Activated CD8-positive, alpha-beta T cell treated with anti-CD3 and anti-CD28 coated beads, Interleukin-2, amount 10 ng/mL, durations not matched to agents 7 days and 5 days (primary cell): ENCODE measurements around the gene CX3CR1. TPM values are rescaled to one million over a fixed set of nuclear protein-coding genes. Genes with fewer than 3 reads are reported as not detected.

Experiments used
- ATAC-seq: fragments of 150-1000 bp; cut with Tn5 transposase; one replicate; pipeline ENCODE4 v1.10.0; 2021; ENCODE audit warnings: moderate library complexity
- CTCF ChIA-PET: fragments of 350-600 bp; sonication (Branson Sonifier 250); formaldehyde crosslinking; loops from one replicate; lab custom pipeline; 2021; ENCODE audit warnings: antibody characterized with exemption; lab: Charles Lee
- POLR2A ChIA-PET: fragments of 350-600 bp; sonication (Branson Sonifier 250); formaldehyde crosslinking; loops from one replicate; lab custom pipeline; 2021; ENCODE audit warnings: antibody characterized with exemption; lab: Charles Lee
- DNase-seq: peaks from one replicate; pipeline ENCODE4 v3.0.0-alpha.2; 2020
- H3K27ac Mint-ChIP-seq: one replicate; pipeline ENCODE4 v1.8.0; 2021; ENCODE audit warnings: mild to moderate bottlenecking, mixed read lengths
- H3K27me3 Mint-ChIP-seq: one replicate; pipeline ENCODE4 v1.8.0; 2021; ENCODE audit warnings: low read depth, mixed read lengths
- H3K36me3 Mint-ChIP-seq: one replicate; pipeline ENCODE4 v1.8.0; 2021; ENCODE audit warnings: low read depth, mixed read lengths
- H3K4me1 Mint-ChIP-seq: one replicate; pipeline ENCODE4 v1.8.0; 2021; ENCODE audit warnings: low read depth, mixed read lengths
- H3K4me3 Mint-ChIP-seq: one replicate; pipeline ENCODE4 v1.8.0; 2021; ENCODE audit warnings: mild to moderate bottlenecking, mixed read lengths
- H3K9me3 Mint-ChIP-seq: one replicate; pipeline ENCODE4 v1.8.0; 2022; ENCODE audit warnings: mixed read lengths; ENCODE audit not compliant: insufficient read depth
- total RNA-seq, 2 experiments: library from RNA; stranded (reverse); gene quantifications; one replicate each; pipeline ENCODE4 v1.2.3, GENCODE V29; 2021

CX3CR1 gene
- total RNA-seq, 2 experiments from 2014 or later: 0.42 to 0.95 TPM

- DNase-seq: peak; percentile 84
- Mint-ChIP-seq H3K4me3 (no peak overlapping the region), H3K9me3 (no peaks in the 10 kb centered on the region), H3K27me3 (no peaks in the 10 kb centered on the region), H3K36me3 (no peaks in the 10 kb centered on the region), H3K27ac (peak overlapping the region; percentile 29), H3K4me1 (peaks cover 64% of the 10 kb centered on the region)
- POLR2A ChIA-PET: interaction anchor here (0.8 to 1.9 kb wide), 2 partner anchors 69 to 86 kb away, joined by 3 to 7 read pairs; no protein-coding TSS in a partner anchor
- ATAC-seq: peak; percentile 53
- CTCF ChIA-PET: interaction anchor here (0.6 to 10.6 kb wide), 71 partner anchors 9 to 293 kb away, joined by 3 to 483 read pairs (median 7); partner anchors contain the start of genes CCR8, CX3CR1, GORASP1 and RPSA
These were observed 12.1 kb upstream of the CX3CR1 start for GRCh38 chr3:39291903-39292329.

DNA sequence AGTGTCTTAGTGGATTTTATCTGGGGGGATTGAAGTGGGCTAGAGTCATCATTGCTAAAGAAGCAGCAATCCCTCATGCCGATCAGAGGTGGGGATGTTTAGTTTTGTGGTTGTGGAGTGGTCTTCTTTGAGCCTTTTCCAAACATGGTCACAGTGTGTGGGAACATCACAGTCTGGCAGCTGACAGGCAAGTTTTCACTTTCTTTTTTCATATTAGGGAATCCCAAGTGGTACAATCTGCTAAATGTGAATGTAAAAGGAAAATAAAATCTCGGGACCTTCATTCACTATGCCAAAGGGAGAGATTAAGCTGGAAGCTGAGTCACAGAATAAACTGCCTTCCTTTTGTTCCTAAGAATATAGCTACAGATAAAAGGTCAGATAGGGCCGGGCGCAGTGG, 10.4 kb upstream of the CX3CR1 start:
- ChIA-PET CTCF (interaction anchor here (0.7 to 10.6 kb wide), 17 partner anchors 16 to 291 kb away, joined by 3 to 483 read pairs (median 15); partner anchors contain the start of genes CX3CR1, RPSA and XIRP1), POLR2A (interaction anchor here (0.6 kb wide), 1 partner anchor 117 kb away, joined by 3 read pairs; no protein-coding TSS in a partner anchor)

GRCh38 chr3:39289107-39289506, 9.3 kb upstream of the CX3CR1 start:
- DNase-seq (no peak), ATAC-seq (no peak)
- H3K9me3 Mint-ChIP-seq: no peaks in the 10 kb centered on the region
- peaks cover 3% of the 10 kb centered on the region for H3K27me3 Mint-ChIP-seq
- ChIA-PET CTCF (interaction anchor here (0.7 to 10.6 kb wide), 74 partner anchors 9 to 770 kb away, joined by 3 to 483 read pairs (median 7); partner anchors contain the start of genes CCR8, CX3CR1, GORASP1 and RPSA), POLR2A (interaction anchor here (0.8 to 2.1 kb wide), 2 partner anchors 92 to 99 kb away, joined by 4 to 14 read pairs; no protein-coding TSS in a partner anchor)
- H3K4me3 Mint-ChIP-seq: no peak overlapping the region
- H3K36me3 Mint-ChIP-seq: no peaks in the 10 kb centered on the region
- peaks cover 46% of the 10 kb centered on the region for H3K4me1 Mint-ChIP-seq
- H3K27ac Mint-ChIP-seq: no peak overlapping the region

More for the DNA sequence above, 10.4 kb upstream of the CX3CR1 start:
- Mint-ChIP-seq H3K4me3 (no peak overlapping the region), H3K27me3 (no peaks in the 10 kb centered on the region), H3K36me3 (no peaks in the 10 kb centered on the region), H3K9me3 (no peaks in the 10 kb centered on the region), H3K27ac (no peak overlapping the region), H3K4me1 (peaks cover 52% of the 10 kb centered on the region)
- no peak for ATAC-seq
- DNase-seq: peak; percentile 12

DNA sequence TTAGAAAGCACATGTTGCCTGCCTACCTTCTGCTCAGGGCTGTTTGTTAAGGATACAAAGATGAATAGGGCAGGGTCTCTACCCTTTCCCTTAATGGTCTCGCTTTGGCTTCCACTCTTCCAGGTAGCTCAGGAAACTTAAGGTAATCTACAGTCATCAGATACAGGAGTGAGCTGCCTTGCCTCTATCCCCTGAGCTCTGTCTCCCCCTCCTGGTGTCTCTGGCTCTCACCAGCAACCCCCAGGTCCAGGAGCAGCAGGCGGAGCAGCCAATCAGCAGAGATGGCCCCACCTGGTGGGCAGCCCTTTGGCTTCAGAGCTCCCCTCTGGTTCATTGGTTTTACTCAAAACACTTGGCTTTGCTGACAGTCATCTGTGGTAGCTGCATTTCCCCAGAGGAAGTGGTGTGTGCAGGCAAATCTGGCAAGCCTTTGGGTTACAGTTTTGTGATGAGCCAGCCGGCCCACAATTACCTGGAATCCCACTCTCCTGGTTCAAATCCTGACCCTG, 8.5 kb upstream of the CX3CR1 start:
- H3K4me1 Mint-ChIP-seq: peaks cover 46% of the 10 kb centered on the region

DNA sequence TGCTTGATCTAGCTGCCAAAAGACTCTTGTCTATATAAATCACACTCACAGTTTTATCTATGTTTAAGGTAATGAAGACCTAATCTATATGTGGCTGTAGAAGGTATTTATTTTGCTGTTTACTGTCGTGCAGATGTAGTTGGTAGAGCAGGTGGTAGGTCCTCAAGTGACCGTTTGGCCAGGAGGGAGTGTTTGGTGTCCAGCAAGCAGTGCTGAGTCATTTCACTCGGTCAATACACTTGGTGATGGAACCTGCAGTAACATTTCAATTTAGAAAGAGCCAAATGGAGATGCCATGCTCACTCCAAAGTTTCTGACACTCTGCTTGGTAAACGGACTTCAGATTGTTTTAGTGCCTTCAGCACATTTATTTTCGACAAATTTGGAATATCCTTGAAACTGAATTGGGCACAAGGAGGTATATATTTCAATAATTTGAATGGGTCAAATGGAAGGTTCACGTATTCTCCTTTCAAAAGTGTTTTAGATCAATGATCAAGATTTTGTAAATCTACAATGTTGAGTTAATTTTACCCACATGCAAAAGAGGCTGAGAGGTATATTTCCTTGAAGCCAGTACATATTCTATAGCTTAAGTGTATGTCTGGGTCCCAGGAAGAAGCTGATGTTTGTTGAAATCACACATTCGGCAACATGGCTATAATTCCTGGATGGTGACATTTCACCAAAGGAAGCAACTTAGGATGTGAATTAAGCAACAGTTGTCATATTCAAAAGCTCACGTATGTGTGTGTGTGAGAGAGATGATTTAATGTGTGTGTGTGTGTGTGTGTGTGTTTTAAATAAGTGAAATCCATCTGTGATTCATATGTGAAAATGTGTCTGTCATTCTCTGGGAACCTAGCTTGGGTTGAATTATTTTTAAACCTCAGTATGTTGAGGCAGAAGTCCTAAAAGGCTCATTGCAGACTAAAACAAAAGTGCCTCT, 7.7 kb upstream of the CX3CR1 start:
- no peak overlapping the region for H3K27ac Mint-ChIP-seq
- H3K9me3 Mint-ChIP-seq: no peaks in the 10 kb centered on the region
- H3K4me1 Mint-ChIP-seq: peaks cover 46% of the 10 kb centered on the region
- ChIA-PET POLR2A (interaction anchor here (1.1 to 2.1 kb wide), 3 partner anchors 78 to 161 kb away, joined by 4 to 14 read pairs (median 5); no protein-coding TSS in a partner anchor), CTCF (interaction anchor here (0.6 to 10.6 kb wide), 84 partner anchors 11 to 768 kb away, joined by 3 to 483 read pairs (median 6); partner anchors contain the start of genes CCR8, CX3CR1, GORASP1 and RPSA)
- DNase-seq: no peak
- no peak for ATAC-seq
- no peaks in the 10 kb centered on the region for H3K36me3 Mint-ChIP-seq
- H3K4me3 Mint-ChIP-seq: no peak overlapping the region
- H3K27me3 Mint-ChIP-seq: peaks cover 3% of the 10 kb centered on the region

More for the DNA sequence above, 8.5 kb upstream of the CX3CR1 start:
- Mint-ChIP-seq H3K36me3 (no peaks in the 10 kb centered on the region), H3K9me3 (no peaks in the 10 kb centered on the region), H3K4me3 (no peak overlapping the region), H3K27me3 (peaks cover 3% of the 10 kb centered on the region), H3K27ac (peak overlapping the region; percentile 0)
- ATAC-seq (peak; percentile 96), DNase-seq (peak; percentile 91)
- ChIA-PET POLR2A (interaction anchor here (0.8 to 2.1 kb wide), 4 partner anchors 79 to 162 kb away, joined by 4 to 14 read pairs (median 4); no protein-coding TSS in a partner anchor), CTCF (interaction anchor here (0.6 to 10.6 kb wide), 89 partner anchors 10 to 769 kb away, joined by 3 to 483 read pairs (median 6); partner anchors contain the start of genes CCR8, CX3CR1, GORASP1 and RPSA)

GRCh38 chr3:39286771-39287170, 6.9 kb upstream of the CX3CR1 start:
- peaks cover 44% of the 10 kb centered on the region for H3K4me1 Mint-ChIP-seq
- no peak overlapping the region for H3K4me3 Mint-ChIP-seq
- no peak for ATAC-seq
- no peak overlapping the region for H3K27ac Mint-ChIP-seq
- no peak for DNase-seq
- POLR2A ChIA-PET: no interaction called here
- H3K36me3 Mint-ChIP-seq: no peaks in the 10 kb centered on the region
- H3K9me3 Mint-ChIP-seq: no peaks in the 10 kb centered on the region
- CTCF ChIA-PET: interaction anchor here (1.0 to 8.9 kb wide), 7 partner anchors 13 to 160 kb away, joined by 3 to 483 read pairs (median 27); partner anchors contain the start of genes CX3CR1 and XIRP1
- H3K27me3 Mint-ChIP-seq: peaks cover 3% of the 10 kb centered on the region

DNA sequence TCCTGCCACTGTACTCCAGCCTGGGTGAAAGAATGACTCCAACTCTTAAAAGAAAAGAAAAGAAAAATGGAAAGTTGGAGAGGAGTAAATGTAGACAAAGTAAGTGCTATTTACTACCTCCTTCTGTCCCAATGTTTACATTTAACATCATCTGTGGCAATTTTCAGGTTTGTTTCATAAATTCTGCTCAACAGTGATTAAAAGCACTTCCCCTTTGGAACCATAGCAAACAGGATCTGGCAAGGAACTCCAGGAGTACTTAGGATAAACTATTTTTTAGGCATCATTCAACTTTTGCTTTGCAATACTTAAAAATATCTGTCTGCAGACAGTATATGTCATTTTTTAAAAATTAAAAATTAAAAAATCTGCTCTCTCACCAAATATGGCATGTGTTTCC, 5.5 kb upstream of the CX3CR1 start:
- Mint-ChIP-seq H3K9me3 (no peaks in the 10 kb centered on the region), H3K36me3 (no peaks in the 10 kb centered on the region), H3K4me3 (no peak overlapping the region), H3K27ac (no peak overlapping the region), H3K4me1 (peaks cover 43% of the 10 kb centered on the region), H3K27me3 (peaks cover 3% of the 10 kb centered on the region)
- no peak for DNase-seq
- no peak for ATAC-seq
- CTCF ChIA-PET: interaction anchor here (1.8 to 8.9 kb wide), 3 partner anchors 11 to 94 kb away, joined by 6 to 483 read pairs (median 242); partner anchors contain the start of genes CX3CR1 and XIRP1
- POLR2A ChIA-PET: no interaction called here

DNA sequence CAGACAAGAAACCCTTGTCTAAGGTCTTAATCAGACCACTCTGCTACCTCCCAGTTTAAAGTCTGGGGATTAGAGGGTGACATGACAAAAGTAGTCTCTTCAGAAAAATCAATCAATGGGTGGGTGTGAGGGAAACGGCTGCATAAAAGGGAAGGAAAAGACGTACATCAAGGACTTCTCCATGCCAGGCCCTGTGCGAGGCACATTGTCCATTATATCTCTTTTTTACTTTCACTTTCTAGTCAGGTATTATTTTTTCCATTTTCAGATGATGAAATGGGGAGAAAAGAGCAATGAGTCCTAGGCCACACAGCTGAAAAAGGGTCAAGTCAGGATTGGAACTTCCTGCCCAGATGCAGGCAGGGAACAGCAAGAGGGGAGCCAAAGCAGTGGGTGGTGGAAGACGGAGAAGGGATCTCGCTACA, 4.6 kb upstream of the CX3CR1 start:
- Mint-ChIP-seq H3K4me3 (no peak overlapping the region), H3K36me3 (no peaks in the 10 kb centered on the region), H3K27ac (no peak overlapping the region), H3K27me3 (peaks cover 7% of the 10 kb centered on the region), H3K4me1 (peaks cover 40% of the 10 kb centered on the region), H3K9me3 (no peaks in the 10 kb centered on the region)
- ATAC-seq (no peak), DNase-seq (peak; percentile 17)
- ChIA-PET CTCF (interaction anchor here (0.8 kb wide), 1 partner anchor 94 kb away, joined by 3 read pairs; no protein-coding TSS in a partner anchor), POLR2A (no interaction called here)

- CTCF ChIA-PET: interaction anchor here (0.9 to 1.7 kb wide), 3 partner anchors 10 to 78 kb away, joined by 3 to 17 read pairs (median 3); no protein-coding TSS in a partner anchor
- no peak overlapping the region for H3K4me3 Mint-ChIP-seq
- H3K27ac Mint-ChIP-seq: no peak overlapping the region
- POLR2A ChIA-PET: interaction anchor here (0.6 kb wide), 1 partner anchor 439 kb away, joined by 3 read pairs; no protein-coding TSS in a partner anchor
- DNase-seq: no peak
- H3K36me3 Mint-ChIP-seq: no peaks in the 10 kb centered on the region
- peaks cover 36% of the 10 kb centered on the region for H3K4me1 Mint-ChIP-seq
- peaks cover 7% of the 10 kb centered on the region for H3K27me3 Mint-ChIP-seq
- no peak for ATAC-seq
- no peaks in the 10 kb centered on the region for H3K9me3 Mint-ChIP-seq
These were observed 2.2 kb upstream of the CX3CR1 start for GRCh38 chr3:39282057-39282456.

DNA sequence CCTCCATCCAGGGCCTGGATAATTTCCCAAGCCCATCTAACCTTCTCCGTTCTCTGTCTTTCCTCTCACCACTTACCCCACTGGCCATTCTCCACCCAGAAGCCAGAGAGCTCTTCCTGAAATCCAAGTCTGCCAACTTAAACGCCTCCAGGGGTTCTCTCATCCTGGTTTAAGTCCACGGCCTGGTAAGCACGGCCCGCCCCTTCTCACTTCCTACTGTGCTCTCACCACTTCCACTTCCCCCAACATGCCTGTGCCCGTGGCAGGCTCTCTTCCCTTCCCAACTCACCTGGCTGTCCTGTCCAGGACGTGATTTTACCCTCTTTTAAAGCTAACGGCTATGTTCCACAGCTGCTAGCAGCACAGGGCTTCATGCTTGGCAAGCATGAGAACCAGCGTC, 1.7 kb upstream of the CX3CR1 start:
- DNase-seq: peak; percentile 19
- Mint-ChIP-seq H3K4me1 (peaks cover 42% of the 10 kb centered on the region), H3K36me3 (no peaks in the 10 kb centered on the region), H3K27me3 (peaks cover 7% of the 10 kb centered on the region), H3K27ac (peak overlapping the region; percentile 4), H3K9me3 (no peaks in the 10 kb centered on the region), H3K4me3 (no peak overlapping the region)
- CTCF ChIA-PET: interaction anchor here (0.9 to 15.4 kb wide), 3 partner anchors 8 to 74 kb away, joined by 3 to 242 read pairs (median 17); no protein-coding TSS in a partner anchor
- POLR2A ChIA-PET: interaction anchor here (0.6 kb wide), 1 partner anchor 438 kb away, joined by 3 read pairs; no protein-coding TSS in a partner anchor
- ATAC-seq: no peak
